ACC112 (cell line): ENCODE data around the gene KCTD16.

ENCODE experiments used
- H2AFZ ChIP-seq: fragments of 200-600 bp; sonication (generic); one replicate; pipeline ENCODE4 v1.6.0; 2017; ENCODE audit warnings: antibody characterized with exemption, low read length; ENCODE audit not compliant: unreplicated experiment
- H3K27ac ChIP-seq: fragments of 200-600 bp; sonication (generic); 2 replicates; pipeline ENCODE4 v1.5.1; 2014; ENCODE audit warnings: low read depth, mild to moderate bottlenecking, antibody characterized with exemption, low read length, moderate library complexity
- H3K27me3 ChIP-seq: fragments of 200-600 bp; sonication (generic); 2 replicates; pipeline ENCODE4 v1.6.1; 2014; ENCODE audit warnings: mild to moderate bottlenecking, antibody characterized with exemption, low read length, moderate library complexity, mixed read lengths; ENCODE audit not compliant: insufficient read depth
- H3K36me3 ChIP-seq: fragments of 200-600 bp; sonication (generic); 2 replicates; pipeline ENCODE4 v1.6.1; 2016; ENCODE audit warnings: mild to moderate bottlenecking, antibody characterized with exemption, low read length, moderate library complexity, mixed read lengths; ENCODE audit not compliant: insufficient read depth
- H3K4me1 ChIP-seq: fragments of 200-600 bp; sonication (generic); one replicate; pipeline ENCODE4 v1.6.1; 2016; ENCODE audit warnings: low read length, mixed read lengths; ENCODE audit not compliant: insufficient read depth, unreplicated experiment, control insufficient read depth
- H3K4me3 ChIP-seq: fragments of 200-600 bp; sonication (generic); 2 replicates; pipeline ENCODE4 v1.5.1; 2014; ENCODE audit warnings: mild to moderate bottlenecking, low read depth, low read length
- H3K79me2 ChIP-seq: fragments of 200-600 bp; sonication (generic); one replicate; pipeline ENCODE4 v1.6.0; 2016; ENCODE audit warnings: low read length; ENCODE audit not compliant: control insufficient read depth, unreplicated experiment, insufficient read depth

Gene KCTD16

DNA sequence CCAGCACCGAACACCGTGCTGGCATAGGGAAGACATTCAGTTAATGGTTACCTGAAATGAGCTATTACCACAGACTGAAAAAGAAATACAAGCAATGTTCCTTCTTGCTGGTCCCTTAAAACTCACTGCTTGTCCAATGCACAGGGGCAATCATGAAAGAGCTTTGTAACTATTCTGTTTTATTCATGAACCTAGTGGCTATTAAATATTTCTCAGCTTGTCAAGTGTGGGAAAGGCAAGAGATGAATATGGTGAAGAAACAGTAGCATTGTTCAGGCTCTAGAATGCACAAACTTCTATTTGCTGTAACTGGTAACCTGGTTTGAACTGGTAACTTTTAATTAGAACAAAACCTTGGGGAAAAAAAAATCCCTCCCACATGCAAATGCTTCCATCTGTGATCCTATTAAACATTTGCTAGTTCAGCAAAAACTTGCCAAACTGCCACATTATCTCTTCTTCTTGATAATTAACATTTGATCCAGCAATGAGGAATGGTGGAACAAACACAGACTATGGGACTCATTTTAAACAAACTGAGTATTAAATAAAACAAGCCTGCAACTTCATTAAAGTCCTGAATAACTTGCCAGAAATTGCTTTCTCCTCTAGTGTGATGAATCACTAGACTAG lies 36.4 kb upstream of the KCTD16 start:
- H3K27ac ChIP-seq: no peak overlapping the region
- no peaks in the 10 kb centered on the region for H3K4me1 ChIP-seq
- H3K27me3 ChIP-seq: no peaks in the 10 kb centered on the region
- H2AFZ ChIP-seq: no peak overlapping the region
- no peak overlapping the region for H3K4me3 ChIP-seq
- H3K79me2 ChIP-seq: no peaks in the 10 kb centered on the region
- no peaks in the 10 kb centered on the region for H3K36me3 ChIP-seq

DNA sequence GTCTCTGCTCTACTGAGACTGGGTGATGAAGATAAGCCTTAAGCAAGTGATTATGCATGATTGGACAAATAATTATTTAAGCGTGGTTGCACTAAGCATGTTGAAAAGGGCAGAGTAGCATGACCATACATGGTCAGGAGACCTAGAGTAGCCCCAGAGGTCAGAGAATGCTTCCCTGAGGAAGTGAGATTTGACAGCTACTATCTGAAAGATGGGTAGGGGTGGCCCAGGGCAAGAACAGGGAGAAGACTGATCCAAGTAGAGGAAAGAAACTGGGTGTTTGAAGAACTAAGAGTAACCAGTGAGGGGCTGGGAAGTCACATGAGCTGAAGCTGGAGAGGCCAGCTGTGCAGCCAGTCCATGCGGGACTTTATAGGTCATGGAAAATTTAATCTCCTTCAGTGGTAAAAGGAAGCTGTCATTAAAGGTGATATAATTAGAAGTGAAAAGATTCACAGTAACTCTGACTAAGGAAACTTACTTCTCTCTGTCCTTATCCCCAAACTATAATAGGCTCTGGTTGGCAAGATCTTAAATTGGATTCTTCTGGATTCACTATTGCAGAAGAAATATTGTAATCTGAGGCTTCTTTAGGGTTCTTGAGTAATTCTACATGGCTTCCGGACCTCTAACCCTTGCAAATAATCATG lies 35.4 kb upstream of the KCTD16 start:
- H3K36me3 ChIP-seq: no peaks in the 10 kb centered on the region
- H3K27ac ChIP-seq: no peak overlapping the region
- no peak overlapping the region for H2AFZ ChIP-seq
- no peaks in the 10 kb centered on the region for H3K4me1 ChIP-seq
- H3K27me3 ChIP-seq: no peaks in the 10 kb centered on the region
- no peaks in the 10 kb centered on the region for H3K79me2 ChIP-seq
- H3K4me3 ChIP-seq: no peak overlapping the region

DNA sequence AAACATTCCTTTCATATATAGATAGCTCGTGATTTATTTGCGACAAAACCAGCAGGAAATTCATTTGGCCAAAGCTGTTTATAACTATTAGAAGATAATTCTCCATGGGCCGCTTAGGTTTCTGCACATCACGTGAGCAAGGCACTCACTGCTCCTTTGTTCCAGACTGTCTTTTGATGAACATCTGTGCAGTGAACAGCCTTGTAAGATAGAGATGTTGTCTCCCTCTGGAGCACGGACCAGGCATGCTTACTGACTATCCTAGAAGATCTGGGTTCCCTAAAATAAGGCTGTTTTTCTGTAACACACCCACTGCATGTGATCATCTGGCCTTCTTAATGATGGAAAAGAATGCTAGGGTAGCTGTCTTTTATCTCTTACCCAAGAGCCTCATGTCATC lies 31.1 kb upstream of the KCTD16 start:
- Histone ChIP-seq H3K79me2 (no peaks in the 10 kb centered on the region), H2AFZ (no peak overlapping the region), H3K27ac (no peak overlapping the region)

DNA sequence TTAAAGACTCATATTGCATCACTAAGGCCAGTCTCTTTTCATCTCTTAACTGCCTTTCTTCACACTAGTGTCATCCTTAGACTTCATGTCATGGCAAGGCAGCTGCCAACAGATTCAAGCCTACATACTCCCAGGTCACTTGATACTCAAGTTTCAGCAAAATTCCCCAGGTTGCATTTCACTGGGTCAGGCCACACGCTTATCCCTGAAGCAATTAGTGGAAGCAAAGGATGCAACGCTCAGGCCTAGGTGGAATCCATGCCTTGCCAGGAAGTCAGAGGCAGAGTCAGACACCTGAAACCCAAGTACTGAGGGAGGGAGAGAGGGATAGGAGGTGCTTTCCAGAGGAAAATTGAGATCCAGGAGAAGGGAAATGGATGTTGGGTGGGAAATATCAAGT lies 29.1 kb upstream of the KCTD16 start:
- Histone ChIP-seq H3K79me2 (no peaks in the 10 kb centered on the region), H2AFZ (peak overlapping the region; percentile 26), H3K36me3 (no peaks in the 10 kb centered on the region), H3K4me3 (no peak overlapping the region), H3K27me3 (no peaks in the 10 kb centered on the region), H3K27ac (no peak overlapping the region), H3K4me1 (no peaks in the 10 kb centered on the region)

More for the DNA sequence above, 31.1 kb upstream of the KCTD16 start:
- no peaks in the 10 kb centered on the region for H3K4me1 ChIP-seq
- H3K36me3 ChIP-seq: no peaks in the 10 kb centered on the region
- H3K4me3 ChIP-seq: no peak overlapping the region
- no peaks in the 10 kb centered on the region for H3K27me3 ChIP-seq

DNA sequence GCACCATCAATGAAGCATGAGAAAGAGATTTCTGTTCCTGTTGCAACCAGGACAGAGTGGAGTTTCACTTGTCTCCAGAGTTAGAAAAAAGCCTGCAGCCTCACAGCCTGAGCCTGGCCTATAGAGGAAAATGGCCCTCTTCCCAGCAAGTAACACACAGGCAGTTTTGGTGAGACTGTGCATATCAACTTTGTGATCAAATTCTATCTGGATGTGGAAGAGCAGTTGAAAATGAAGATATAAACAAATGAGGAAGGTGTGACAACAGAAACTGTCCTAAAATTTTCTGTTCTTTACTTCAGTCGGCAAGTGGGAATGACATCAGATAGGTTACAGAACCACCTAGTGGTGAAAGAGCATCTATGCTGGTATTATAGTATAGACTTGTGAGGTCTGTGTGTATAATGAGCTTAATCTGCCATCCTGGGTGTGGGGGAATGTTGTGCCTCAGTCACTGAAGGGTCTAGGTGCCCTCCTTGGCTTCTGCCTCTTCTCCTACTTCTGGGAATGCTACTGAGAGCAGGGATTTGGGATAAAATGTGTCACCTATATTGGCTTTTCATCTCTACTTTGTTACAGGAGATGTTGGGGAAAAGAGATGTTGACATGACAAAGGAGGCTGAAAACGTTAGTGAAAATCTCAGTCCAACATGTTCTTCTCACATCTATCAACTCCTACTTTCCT lies 28.4 kb upstream of the KCTD16 start:
- Histone ChIP-seq H3K27me3 (no peaks in the 10 kb centered on the region), H3K79me2 (no peaks in the 10 kb centered on the region), H2AFZ (peak overlapping the region; percentile 26), H3K4me1 (no peaks in the 10 kb centered on the region), H3K4me3 (no peak overlapping the region), H3K27ac (no peak overlapping the region), H3K36me3 (no peaks in the 10 kb centered on the region)

DNA sequence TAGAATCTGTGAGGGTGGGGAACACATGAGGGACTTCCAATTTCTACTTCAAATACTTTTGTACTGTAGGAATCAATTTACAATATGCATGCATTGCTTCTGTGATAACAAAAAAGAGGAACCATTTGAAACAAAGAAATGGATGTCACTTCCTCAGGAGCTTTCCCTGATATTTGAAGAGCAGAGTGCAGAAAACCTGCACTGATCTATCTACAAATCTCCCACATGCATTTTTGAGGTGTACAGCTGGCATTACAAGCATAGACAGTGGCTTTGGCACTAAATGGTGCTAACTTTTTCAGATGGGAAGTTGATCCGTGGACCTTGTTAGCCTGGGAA lies 27.9 kb upstream of the KCTD16 start:
- Histone ChIP-seq H3K4me3 (no peak overlapping the region), H3K27ac (no peak overlapping the region), H3K27me3 (no peaks in the 10 kb centered on the region), H3K36me3 (no peaks in the 10 kb centered on the region), H3K79me2 (no peaks in the 10 kb centered on the region), H2AFZ (peak overlapping the region; percentile 45), H3K4me1 (no peaks in the 10 kb centered on the region)

DNA sequence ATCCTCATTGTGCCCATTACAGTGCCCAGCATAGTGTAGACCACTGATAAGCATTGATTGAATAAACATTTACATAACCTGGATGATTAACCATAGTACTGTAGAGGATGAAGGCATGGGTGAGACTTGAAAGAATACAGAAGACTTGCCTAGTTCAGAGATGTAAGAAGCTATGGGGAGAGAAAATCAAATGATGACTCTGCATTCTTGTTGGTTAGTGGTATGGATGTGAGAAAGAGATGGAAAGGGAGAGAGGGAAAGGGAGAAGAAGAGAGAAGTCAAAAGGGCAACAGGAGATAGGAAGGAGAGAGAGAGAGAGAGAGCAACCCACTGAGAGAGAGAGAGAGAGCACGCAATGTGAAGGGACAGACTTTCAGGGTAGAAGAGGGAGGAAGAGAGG lies 27.0 kb upstream of the KCTD16 start:
- Histone ChIP-seq H3K4me1 (no peaks in the 10 kb centered on the region), H3K27me3 (no peaks in the 10 kb centered on the region), H3K4me3 (no peak overlapping the region), H3K36me3 (no peaks in the 10 kb centered on the region), H2AFZ (no peak overlapping the region), H3K79me2 (no peaks in the 10 kb centered on the region), H3K27ac (no peak overlapping the region)

DNA sequence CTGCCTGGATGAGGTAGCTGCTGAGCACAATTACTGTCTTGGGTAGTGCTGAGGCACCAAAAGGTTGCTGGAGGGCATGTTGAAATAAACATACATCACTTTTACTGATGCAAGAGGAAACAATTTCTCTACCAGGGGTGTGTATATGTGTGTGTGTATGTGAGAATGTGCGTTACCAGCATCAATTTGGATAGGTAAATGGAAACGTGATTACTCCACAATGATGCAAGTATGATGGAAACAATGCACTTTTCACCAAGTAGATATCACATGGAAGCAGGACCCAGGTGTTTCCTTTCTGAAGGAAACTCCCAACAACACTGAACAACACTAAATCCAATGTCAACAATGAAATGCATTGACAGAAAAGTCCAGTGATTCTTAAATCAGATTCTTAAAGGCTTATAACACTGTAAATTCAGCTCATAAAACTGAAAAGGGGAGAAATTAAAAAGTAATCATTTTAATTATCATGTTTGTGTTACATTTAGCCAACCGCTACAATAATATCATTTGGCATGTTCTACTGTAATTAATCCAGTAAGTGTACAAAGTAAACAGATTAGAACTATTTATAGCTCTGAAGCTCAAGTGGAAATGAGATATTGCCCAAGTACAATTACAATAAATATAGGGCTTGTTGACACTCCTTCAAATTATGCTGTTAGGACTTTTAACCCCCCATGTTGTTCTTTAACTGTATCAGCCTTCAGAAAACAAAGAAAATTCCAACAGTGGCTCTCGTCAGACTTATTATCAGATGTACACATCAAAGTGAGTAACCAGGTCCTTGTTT lies 25.5 kb upstream of the KCTD16 start:
- H3K4me3 ChIP-seq: no peak overlapping the region

DNA sequence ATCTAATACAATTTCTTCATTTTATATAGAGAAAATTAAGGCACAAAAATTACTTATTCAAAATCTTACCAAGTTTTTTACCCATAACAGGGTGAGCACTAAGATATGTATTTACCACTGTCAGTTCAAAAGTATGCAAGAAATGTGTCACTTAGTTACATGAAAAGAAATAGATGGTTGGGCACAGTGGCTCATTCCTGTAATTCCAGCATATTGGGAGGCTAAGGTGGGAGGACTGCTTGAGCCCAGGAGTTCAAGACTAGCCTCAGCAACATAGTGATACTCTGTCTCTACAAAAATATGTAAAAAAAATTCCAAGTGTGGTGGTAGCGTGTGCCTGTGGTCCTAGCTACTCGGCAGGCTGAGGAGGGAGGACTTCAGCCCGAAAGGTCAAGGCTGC lies 19.6 kb upstream of the KCTD16 start:
- no peak overlapping the region for H3K27ac ChIP-seq
- H3K4me1 ChIP-seq: peaks cover 6% of the 10 kb centered on the region
- H3K27me3 ChIP-seq: no peaks in the 10 kb centered on the region
- no peaks in the 10 kb centered on the region for H3K36me3 ChIP-seq
- no peak overlapping the region for H2AFZ ChIP-seq
- H3K79me2 ChIP-seq: no peaks in the 10 kb centered on the region
- H3K4me3 ChIP-seq: no peak overlapping the region

More for the DNA sequence above, 25.5 kb upstream of the KCTD16 start:
- no peaks in the 10 kb centered on the region for H3K27me3 ChIP-seq
- H3K27ac ChIP-seq: no peak overlapping the region
- H2AFZ ChIP-seq: no peak overlapping the region
- no peaks in the 10 kb centered on the region for H3K79me2 ChIP-seq
- no peaks in the 10 kb centered on the region for H3K36me3 ChIP-seq
- H3K4me1 ChIP-seq: no peaks in the 10 kb centered on the region

DNA sequence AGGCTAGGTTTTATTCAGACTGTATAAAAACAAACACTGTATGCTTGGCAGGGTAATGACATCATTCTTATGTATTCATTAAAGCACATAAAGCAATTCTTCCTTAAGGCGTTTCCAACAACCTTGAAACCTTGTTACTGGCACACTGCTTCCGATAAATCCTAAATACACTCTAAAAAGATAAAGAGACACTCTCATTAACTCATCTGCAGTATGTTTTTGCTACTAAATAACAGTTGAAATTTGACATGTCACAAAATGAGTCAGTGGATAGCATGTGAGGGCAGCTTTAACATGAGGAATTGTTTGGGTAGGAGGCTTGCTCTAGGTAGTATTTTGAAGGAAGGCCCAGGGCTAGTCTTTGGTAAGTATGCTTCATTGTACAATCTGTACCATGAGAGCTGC lies 13.9 kb upstream of the KCTD16 start:
- H3K4me1 ChIP-seq: peaks cover 9% of the 10 kb centered on the region
- H3K4me3 ChIP-seq: no peak overlapping the region
- H2AFZ ChIP-seq: no peak overlapping the region
- H3K27me3 ChIP-seq: no peaks in the 10 kb centered on the region
- H3K79me2 ChIP-seq: peaks cover 4% of the 10 kb centered on the region
- H3K36me3 ChIP-seq: peaks cover 34% of the 10 kb centered on the region
- H3K27ac ChIP-seq: peak overlapping the region; percentile 13; the same call in 1 of the 2 replicates
